ENCODE results near the gene PFKM. TPM values are rescaled to one million over a fixed set of nuclear protein-coding genes. Genes with fewer than 3 reads are reported as not detected.

The PFKM gene
- total and polyA plus RNA-seq, 5 donors from 2014 or later: 4.6 to 13.6 (median 6.0) TPM

GRCh38 chr12:48193623-48194022, 74.5 kb downstream of the PFKM start:
- Histone ChIP-seq H3K27ac (ENCODE audit: insufficient read depth, low read length, poor library complexity, severe bottlenecking) (no peak overlapping the region), H3K4me1 (ENCODE audit: control insufficient read depth, insufficient read depth, low read length, poor library complexity, severe bottlenecking) (peaks cover 8% of the 10 kb centered on the region), H3K36me3 (ENCODE audit: control insufficient read depth, insufficient read depth, low read length) (no peaks in the 10 kb centered on the region), H3K9me3 (ENCODE audit: control insufficient read depth in 2 of 2, low read length in 2 of 2) (no peaks in the 10 kb centered on the region), H3K4me3 (ENCODE audit: low read depth, low read length) (no peak overlapping the region), H3K27me3 (ENCODE audit: control insufficient read depth, insufficient read depth, low read length) (peaks cover 11% of the 10 kb centered on the region)
- Mint-ChIP-seq H3K4me1 (peaks cover 5 to 15% (median 8%) of the 10 kb centered on the region in 4 donors), H3K27me3 (peaks cover 39% of the 10 kb centered on the region), H3K4me3 (peak overlapping the region in 1 of 4 donors; percentile 1), H3K36me3 (no peaks in the 10 kb centered on the region), H3K9me3 (peaks cover 0 to 3% (median 0%) of the 10 kb centered on the region in 7 donors), H3K27ac (no peak overlapping the region)
- ATAC-seq (ENCODE audit: low read depth in 2 of 2) (no peak), DNase-seq (no peak)

GRCh38 chr12:48194799-48195201, 75.6 kb downstream of the PFKM start:
- H3K4me3 ChIP-seq (ENCODE audit: low read depth, low read length): no peak overlapping the region
- Mint-ChIP-seq H3K4me3 (peak overlapping the region in 2 of 4 donors; percentile 1 to 37), H3K4me1 (peaks cover 5 to 20% (median 14%) of the 10 kb centered on the region in 4 donors), H3K9me3 (peaks cover 0 to 5% (median 0%) of the 10 kb centered on the region in 7 donors), H3K36me3 (no peaks in the 10 kb centered on the region), H3K27ac (no peak overlapping the region), H3K27me3 (peaks cover 29% of the 10 kb centered on the region)
- peaks cover 11% of the 10 kb centered on the region for H3K27me3 ChIP-seq (ENCODE audit: control insufficient read depth, insufficient read depth, low read length)
- no peaks in the 10 kb centered on the region for H3K36me3 ChIP-seq (ENCODE audit: control insufficient read depth, insufficient read depth, low read length)
- DNase-seq: no peak
- ATAC-seq (ENCODE audit: low read depth in 2 of 2): no peak
- H3K9me3 ChIP-seq (ENCODE audit: control insufficient read depth in 2 of 2, low read length in 2 of 2): no peaks in the 10 kb centered on the region
- H3K27ac ChIP-seq (ENCODE audit: insufficient read depth, low read length, poor library complexity, severe bottlenecking): no peak overlapping the region
- H3K4me1 ChIP-seq (ENCODE audit: control insufficient read depth, insufficient read depth, low read length, poor library complexity, severe bottlenecking): peaks cover 17% of the 10 kb centered on the region

Other genes starting within 250 kb of the PFKM start
- 2.9 TPM for gene VDR, start 214.4 kb upstream of the PFKM start, total RNA-seq
- gene VDR, start 214.4 kb upstream of the PFKM start, polyA plus RNA-seq: 1 to 10 TPM; 1.6 to 4.5 (median 2.5) TPM
- 26.4 TPM for gene TMEM106C, start 155.8 kb upstream of the PFKM start, total RNA-seq
- gene TMEM106C, start 155.8 kb upstream of the PFKM start, polyA plus RNA-seq: 10 to 100 TPM; 54.1 to 74.8 (median 68.8) TPM
- not detected for gene COL2A1, start 114.9 kb upstream of the PFKM start, total RNA-seq
- gene COL2A1, start 114.9 kb upstream of the PFKM start, polyA plus RNA-seq: not detected
- gene SENP1, start 13.3 kb upstream of the PFKM start, total RNA-seq: 25.1 TPM
- gene SENP1, start 13.3 kb upstream of the PFKM start, polyA plus RNA-seq: 10 to 100 TPM; 10.7 to 14.6 (median 12.0) TPM
- gene ASB8, start 38.2 kb downstream of the PFKM start, total RNA-seq: 46.6 TPM
- gene ASB8, start 38.2 kb downstream of the PFKM start, polyA plus RNA-seq: 100 to 1,000 TPM in 1 of 4 donors, 10 to 100 TPM in 3; 73.2 to 121 (median 90.0) TPM
- 1.6 TPM for gene CCDC184, start 64.3 kb downstream of the PFKM start, total RNA-seq
- gene CCDC184, start 64.3 kb downstream of the PFKM start, polyA plus RNA-seq: under 1 TPM; 0.15 to 0.24 (median 0.18) TPM
- not detected for gene OR10AD1, start 83.9 kb downstream of the PFKM start, total RNA-seq
- under 1 TPM in 1 of 4 donors, not detected in 3; 0.22 TPM for gene OR10AD1, start 83.9 kb downstream of the PFKM start, polyA plus RNA-seq
- gene ZNF641, start 231.6 kb downstream of the PFKM start, total RNA-seq: 20.4 TPM
- 10 to 100 TPM in 1 of 4 donors, 1 to 10 TPM in 3; 9.2 to 14.3 (median 9.6) TPM for gene ZNF641, start 231.6 kb downstream of the PFKM start, polyA plus RNA-seq

All from CD4-positive, CD25-positive, alpha-beta regulatory T cell (primary cell).